AG09309 (cell line): Measurements from ENCODE around the gene TIGD7.
"Not testable (repeated sequence)": the region's sequence is repeated elsewhere in the genome, so short reads cannot be mapped to it uniquely, and the experiment has no call there.

Source experiments
- DNase-seq: peaks from one replicate; pipeline ENCODE4 v3.0.0-alpha.2; 2010; ENCODE audit warnings: low read depth
- H3K4me3 ChIP-seq: 2 replicates; pipeline ENCODE4 v1.5.1; 2011; ENCODE audit warnings: mild to moderate bottlenecking, low read depth, low read length, moderate library complexity; ENCODE audit not compliant: control insufficient read depth
- CTCF ChIP-seq: IDR thresholded peaks from 2 replicates; pipeline ENCODE4 v1.5.1; 2011; ENCODE audit warnings: mild to moderate bottlenecking, low read depth, low read length, inconsistent platforms; ENCODE audit not compliant: insufficient read depth, control insufficient read depth; ENCODE audit errors: missing control alignments

Gene TIGD7

DNA sequence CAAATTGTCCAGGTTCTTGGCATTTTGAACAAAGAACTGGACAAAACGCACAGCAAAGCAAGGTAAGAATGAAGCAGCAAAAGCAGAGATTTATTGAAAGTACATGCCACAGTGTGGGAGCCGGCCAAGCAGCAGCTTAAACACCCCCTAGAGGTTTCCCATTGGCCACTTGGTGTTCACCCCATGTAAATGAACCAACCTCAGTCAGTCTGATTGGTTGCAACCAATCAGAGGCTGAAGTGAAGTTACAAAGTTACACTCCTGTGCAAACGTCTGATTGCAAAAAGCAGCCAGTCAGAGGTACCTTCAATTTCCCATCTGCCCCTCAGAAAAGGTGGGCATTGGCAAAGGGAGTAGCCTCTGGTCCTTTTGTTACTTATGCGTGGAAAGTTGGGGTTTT, 30.7 kb downstream of the TIGD7 start:
- no peak overlapping the region for H3K4me3 ChIP-seq
- DNase-seq: no peak
- no peak for TF ChIP-seq CTCF

GRCh38 chr16:3271281-3271680, 33.9 kb downstream of the TIGD7 start:
- H3K4me3 ChIP-seq, DNase-seq: not testable (repeated sequence)

DNA sequence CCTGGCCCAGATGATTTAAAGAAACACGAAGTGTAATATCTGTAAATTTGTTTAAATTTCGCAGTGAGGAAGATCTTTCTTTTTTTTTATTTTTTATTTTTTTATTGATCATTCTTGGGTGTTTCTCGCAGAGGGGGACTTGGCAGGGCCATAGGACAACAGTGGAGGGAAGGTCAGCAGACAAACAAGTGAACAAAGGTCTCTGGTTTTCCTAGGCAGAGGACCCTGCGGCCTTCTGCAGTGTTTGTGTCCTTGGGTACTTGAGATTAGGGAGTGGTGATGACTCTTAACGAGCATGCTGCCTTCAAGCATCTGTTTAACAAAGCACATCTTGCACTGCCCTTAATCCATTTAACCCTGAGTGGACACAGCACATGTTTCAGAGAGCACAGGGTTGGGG, 34.5 kb downstream of the TIGD7 start:
- DNase-seq, H3K4me3 ChIP-seq: not testable (repeated sequence)

DNA sequence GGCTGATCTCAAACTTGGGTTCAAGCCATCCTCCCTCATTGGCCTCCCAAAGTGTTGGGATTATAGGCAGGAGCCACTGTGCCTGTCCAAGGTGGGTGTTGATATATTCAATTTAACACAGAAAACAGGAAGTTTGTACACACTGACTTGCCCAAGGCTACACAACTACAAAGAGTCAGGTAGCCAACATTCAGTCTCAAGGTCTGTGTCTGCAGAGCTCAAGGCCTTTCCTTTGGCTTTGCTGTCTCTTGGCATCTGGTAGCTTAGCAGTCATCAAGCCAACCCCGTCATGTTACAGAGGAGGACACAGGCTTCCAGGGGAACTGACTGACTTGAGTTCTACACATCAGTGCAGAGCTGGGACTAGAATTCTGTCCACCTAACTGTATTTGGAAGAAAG, 36.9 kb downstream of the TIGD7 start:
- no peak for DNase-seq
- H3K4me3 ChIP-seq: no peak overlapping the region
- TF ChIP-seq CTCF: no peak

- TF ChIP-seq CTCF: peak; percentile 84
- DNase-seq: peak; percentile 82
Measured at GRCh38 chr16:3266873-3267537, 38.2 kb downstream of the TIGD7 start.

GRCh38 chr16:3264137-3265036, 40.8 kb downstream of the TIGD7 start:
- peak overlapping the region; percentile 84 for H3K4me3 ChIP-seq

More at GRCh38 chr16:3266873-3267537, 38.2 kb downstream of the TIGD7 start:
- no peak overlapping the region for H3K4me3 ChIP-seq

GRCh38 chr16:3262517-3262916, 42.7 kb downstream of the TIGD7 start:
- no peak overlapping the region for H3K4me3 ChIP-seq
- no peak for TF ChIP-seq CTCF
- DNase-seq: no peak

More at GRCh38 chr16:3264137-3265036, 40.8 kb downstream of the TIGD7 start:
- TF ChIP-seq CTCF: peak; percentile 43
- peak; percentile 91 for DNase-seq

DNA sequence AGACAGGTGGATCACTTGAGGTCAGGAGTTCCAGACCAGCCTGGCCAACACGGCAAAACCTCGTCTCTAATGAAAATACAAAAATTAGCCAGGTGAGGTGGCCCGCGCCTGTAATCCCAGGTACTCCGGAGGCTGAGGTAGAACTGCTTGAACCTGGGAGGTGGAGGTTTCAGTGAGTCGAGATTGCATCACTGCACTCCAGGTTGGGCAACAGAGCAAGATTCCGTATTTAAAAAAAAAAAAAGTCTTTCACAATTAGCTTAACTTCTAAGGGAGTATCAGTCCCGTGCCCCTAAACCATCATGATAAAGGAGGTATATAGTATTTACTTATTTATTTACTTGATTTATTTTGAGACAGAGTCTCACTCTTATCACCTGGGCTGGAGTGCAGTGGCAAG, 45.4 kb downstream of the TIGD7 start:
- DNase-seq: no peak
- H3K4me3 ChIP-seq: no peak overlapping the region
- no peak for TF ChIP-seq CTCF
